Activated CD4-positive, alpha-beta memory T cell treated with anti-CD3 and anti-CD28 coated beads, Interleukin-2, amount 10 ng/mL, durations not matched to agents 7 days and 5 days (primary cell): Measurements from ENCODE around the gene B4GALNT2. TPM values are rescaled to one million over a fixed set of nuclear protein-coding genes. Genes with fewer than 3 reads are reported as not detected.
"Not testable (repeated sequence)": the region's sequence is repeated elsewhere in the genome, so short reads cannot be mapped to it uniquely, and the experiment has no call there.

Source experiments
- CTCF ChIA-PET: fragments of 350-600 bp; sonication (Branson Sonifier 250); formaldehyde crosslinking; loops from one replicate; lab custom pipeline; 2021; ENCODE audit warnings: antibody characterized with exemption, inconsistent platforms; lab: Charles Lee
- POLR2A ChIA-PET: fragments of 350-600 bp; sonication (Branson Sonifier 250); formaldehyde crosslinking; loops from one replicate; lab custom pipeline; 2021; ENCODE audit warnings: antibody characterized with exemption; lab: Charles Lee
- DNase-seq: peaks from one replicate; pipeline ENCODE4 v3.0.0-alpha.2; 2020
- H3K27ac Mint-ChIP-seq: one replicate; pipeline ENCODE4 v1.8.0; 2021; ENCODE audit warnings: mild to moderate bottlenecking, mixed read lengths
- H3K27me3 Mint-ChIP-seq: one replicate; pipeline ENCODE4 v1.8.0; 2021; ENCODE audit warnings: mixed read lengths
- H3K36me3 Mint-ChIP-seq: one replicate; pipeline ENCODE4 v1.8.0; 2021; ENCODE audit warnings: low read depth, mixed read lengths
- H3K4me1 Mint-ChIP-seq: one replicate; pipeline ENCODE4 v1.8.0; 2021; ENCODE audit warnings: mixed read lengths
- H3K4me3 Mint-ChIP-seq: one replicate; pipeline ENCODE4 v1.8.0; 2021; ENCODE audit warnings: mild to moderate bottlenecking, mixed read lengths
- H3K9me3 Mint-ChIP-seq: one replicate; pipeline ENCODE4 v1.8.0; 2021; ENCODE audit warnings: mixed read lengths
- total RNA-seq, 2 experiments: library from RNA; stranded (reverse); gene quantifications; one replicate each; pipeline ENCODE4 v1.2.3, GENCODE V29; 2021

The B4GALNT2 gene
- total RNA-seq, 2 experiments from 2014 or later, result not detected

GRCh38 chr17:49168706-49169105 is 36.1 kb downstream of the B4GALNT2 start:
- peaks cover 61% of the 10 kb centered on the region for H3K27me3 Mint-ChIP-seq
- no peaks in the 10 kb centered on the region for H3K36me3 Mint-ChIP-seq
- no peak overlapping the region for H3K4me3 Mint-ChIP-seq
- POLR2A ChIA-PET, result no interaction called here
- CTCF ChIA-PET, result interaction anchor here (1.1 kb wide), 1 partner anchor 137 kb away, joined by 3 read pairs; no protein-coding TSS in a partner anchor
- no peaks in the 10 kb centered on the region for H3K4me1 Mint-ChIP-seq
- no peak overlapping the region for H3K27ac Mint-ChIP-seq
- H3K9me3 Mint-ChIP-seq, result no peaks in the 10 kb centered on the region
- DNase-seq, result no peak

- no peak for DNase-seq
- CTCF ChIA-PET, result interaction anchor here (1.0 to 1.2 kb wide), 2 partner anchors 9 to 57 kb away, joined by 3 to 4 read pairs; no protein-coding TSS in a partner anchor
- Mint-ChIP-seq H3K4me3 (no peak overlapping the region), H3K27ac (no peak overlapping the region), H3K9me3 (peaks cover 8% of the 10 kb centered on the region), H3K4me1 (no peaks in the 10 kb centered on the region), H3K27me3 (peaks cover 63% of the 10 kb centered on the region), H3K36me3 (peaks cover 2% of the 10 kb centered on the region)
- POLR2A ChIA-PET, result no interaction called here
These were observed 37.6 kb downstream of the B4GALNT2 start for GRCh38 chr17:49170216-49170615.

GRCh38 chr17:49170711-49171110 is 38.1 kb downstream of the B4GALNT2 start:
- DNase-seq, H3K36me3 Mint-ChIP-seq, H3K4me1 Mint-ChIP-seq, H3K27ac Mint-ChIP-seq, H3K4me3 Mint-ChIP-seq, POLR2A ChIA-PET: not testable (repeated sequence)
- CTCF ChIA-PET, result interaction anchor here (1.0 to 1.2 kb wide), 2 partner anchors 9 to 57 kb away, joined by 3 to 4 read pairs; no protein-coding TSS in a partner anchor
- Mint-ChIP-seq H3K9me3 (peaks cover 13% of the 10 kb centered on the region), H3K27me3 (peaks cover 63% of the 10 kb centered on the region)

GRCh38 chr17:49175978-49176377 is 43.4 kb downstream of the B4GALNT2 start:
- H3K27me3 Mint-ChIP-seq, result peaks cover 38% of the 10 kb centered on the region
- CTCF ChIA-PET, POLR2A ChIA-PET, H3K36me3 Mint-ChIP-seq, H3K27ac Mint-ChIP-seq, H3K4me1 Mint-ChIP-seq, H3K4me3 Mint-ChIP-seq, DNase-seq: not testable (repeated sequence)
- H3K9me3 Mint-ChIP-seq, result peaks cover 31% of the 10 kb centered on the region

GRCh38 chr17:49180303-49180702 is 47.7 kb downstream of the B4GALNT2 start:
- Mint-ChIP-seq H3K27me3 (peaks cover 15% of the 10 kb centered on the region), H3K27ac (no peak overlapping the region), H3K36me3 (peaks cover 16% of the 10 kb centered on the region), H3K4me3 (no peak overlapping the region), H3K4me1 (peaks cover 7% of the 10 kb centered on the region), H3K9me3 (peaks cover 36% of the 10 kb centered on the region)
- peak; percentile 68 for DNase-seq
- POLR2A ChIA-PET, result interaction anchor here (1.4 to 2.2 kb wide), 4 partner anchors 11 to 47 kb away, joined by 3 to 18 read pairs (median 7); no protein-coding TSS in a partner anchor
- CTCF ChIA-PET, result interaction anchor here (0.6 to 5.6 kb wide), 23 partner anchors 9 to 772 kb away, joined by 3 to 105 read pairs (median 4); partner anchors contain the start of gene PHOSPHO1

GRCh38 chr17:49180998-49181635 is 48.5 kb downstream of the B4GALNT2 start:
- DNase-seq, result no peak
- Mint-ChIP-seq H3K4me1 (peaks cover 7% of the 10 kb centered on the region), H3K4me3 (no peak overlapping the region), H3K9me3 (peaks cover 35% of the 10 kb centered on the region), H3K36me3 (peaks cover 16% of the 10 kb centered on the region), H3K27me3 (peaks cover 9% of the 10 kb centered on the region), H3K27ac (no peak overlapping the region)
- ChIA-PET POLR2A (interaction anchor here (1.4 to 2.2 kb wide), 4 partner anchors 10 to 46 kb away, joined by 3 to 18 read pairs (median 7); no protein-coding TSS in a partner anchor), CTCF (interaction anchor here (0.6 to 5.6 kb wide), 18 partner anchors 8 to 1580 kb away, joined by 3 to 105 read pairs (median 5); partner anchors contain the start of gene PHOSPHO1)

- ChIA-PET POLR2A (interaction anchor here (0.8 to 0.9 kb wide), 2 partner anchors 43 to 239 kb away, joined by 3 read pairs; partner anchors contain the start of gene SNF8), CTCF (interaction anchor here (1.9 to 5.6 kb wide), 2 partner anchors 15 to 44 kb away, joined by 4 to 105 read pairs; partner anchors contain the start of gene PHOSPHO1)
- Mint-ChIP-seq H3K4me1 (peaks cover 7% of the 10 kb centered on the region), H3K36me3 (peaks cover 19% of the 10 kb centered on the region), H3K4me3 (no peak overlapping the region), H3K27ac (no peak overlapping the region), H3K9me3 (peaks cover 22% of the 10 kb centered on the region), H3K27me3 (peaks cover 7% of the 10 kb centered on the region)
- DNase-seq, result no peak
These were observed 50.8 kb downstream of the B4GALNT2 start for GRCh38 chr17:49183341-49183740.

- DNase-seq, result no peak
- POLR2A ChIA-PET, result interaction anchor here (0.8 to 0.9 kb wide), 2 partner anchors 42 to 239 kb away, joined by 3 read pairs; partner anchors contain the start of gene SNF8
- CTCF ChIA-PET, result interaction anchor here (5.6 kb wide), 1 partner anchor 44 kb away, joined by 105 read pairs; the partner anchor contains the start of gene PHOSPHO1
- peaks cover 7% of the 10 kb centered on the region for H3K4me1 Mint-ChIP-seq
- H3K27ac Mint-ChIP-seq, result no peak overlapping the region
- H3K4me3 Mint-ChIP-seq, result no peak overlapping the region
- H3K27me3 Mint-ChIP-seq, result peaks cover 7% of the 10 kb centered on the region
- H3K9me3 Mint-ChIP-seq, result peaks cover 22% of the 10 kb centered on the region
- H3K36me3 Mint-ChIP-seq, result peaks cover 19% of the 10 kb centered on the region
These were observed 51.2 kb downstream of the B4GALNT2 start for GRCh38 chr17:49183801-49184200.

GRCh38 chr17:49184522-49184921 is 52.0 kb downstream of the B4GALNT2 start:
- H3K4me1 Mint-ChIP-seq, H3K27me3 Mint-ChIP-seq, H3K27ac Mint-ChIP-seq, POLR2A ChIA-PET, DNase-seq, H3K4me3 Mint-ChIP-seq: not testable (repeated sequence)
- CTCF ChIA-PET, result interaction anchor here (1.3 kb wide), 1 partner anchor 48 kb away, joined by 5 read pairs; no protein-coding TSS in a partner anchor
- H3K36me3 Mint-ChIP-seq, result peaks cover 19% of the 10 kb centered on the region
- peaks cover 22% of the 10 kb centered on the region for H3K9me3 Mint-ChIP-seq

GRCh38 chr17:49185381-49185780 is 52.8 kb downstream of the B4GALNT2 start:
- peaks cover 22% of the 10 kb centered on the region for H3K9me3 Mint-ChIP-seq
- DNase-seq, H3K27ac Mint-ChIP-seq, H3K4me3 Mint-ChIP-seq, H3K27me3 Mint-ChIP-seq, POLR2A ChIA-PET: not testable (repeated sequence)
- H3K4me1 Mint-ChIP-seq, result peaks cover 11% of the 10 kb centered on the region
- H3K36me3 Mint-ChIP-seq, result peaks cover 19% of the 10 kb centered on the region
- CTCF ChIA-PET, result interaction anchor here (1.3 kb wide), 1 partner anchor 47 kb away, joined by 5 read pairs; no protein-coding TSS in a partner anchor

GRCh38 chr17:49187301-49187700 is 54.7 kb downstream of the B4GALNT2 start:
- Mint-ChIP-seq H3K27ac (no peak overlapping the region), H3K4me3 (no peak overlapping the region), H3K27me3 (no peaks in the 10 kb centered on the region), H3K4me1 (peaks cover 18% of the 10 kb centered on the region), H3K9me3 (peaks cover 22% of the 10 kb centered on the region), H3K36me3 (peaks cover 19% of the 10 kb centered on the region)
- DNase-seq, result no peak
- ChIA-PET POLR2A (no interaction called here), CTCF (no interaction called here)

GRCh38 chr17:49190932-49191331 is 58.4 kb downstream of the B4GALNT2 start:
- H3K36me3 Mint-ChIP-seq, result peaks cover 7% of the 10 kb centered on the region
- DNase-seq, result no peak
- peak overlapping the region; percentile 69 for H3K27ac Mint-ChIP-seq
- peaks cover 48% of the 10 kb centered on the region for H3K4me1 Mint-ChIP-seq
- peaks cover 4% of the 10 kb centered on the region for H3K9me3 Mint-ChIP-seq
- peak overlapping the region; percentile 49 for H3K4me3 Mint-ChIP-seq
- H3K27me3 Mint-ChIP-seq, result no peaks in the 10 kb centered on the region
- CTCF ChIA-PET, result interaction anchor here (0.6 to 5.3 kb wide), 8 partner anchors 10 to 102 kb away, joined by 3 to 37 read pairs (median 10); partner anchors contain the start of genes ABI3, GNGT2 and PHOSPHO1
- POLR2A ChIA-PET, result interaction anchor here (0.9 to 7.5 kb wide), 11 partner anchors 10 to 1249 kb away, joined by 3 to 88 read pairs (median 7); partner anchors contain the start of genes ABI3, GNGT2, PHOSPHO1 and PNPO
